A549 (cell line): ENCODE measurements around the gene CEBPZ.

Experiments used
- REST ChIP-seq: fragments of 200-600 bp; sonication (generic); IDR thresholded peaks from 2 replicates; pipeline ENCODE4 v1.6.1; 2016; ENCODE audit warnings: antibody characterized with exemption, mild to moderate bottlenecking, moderate library complexity
- RNF2 ChIP-seq: fragments of 200-600 bp; sonication (generic); IDR thresholded peaks from 2 replicates; pipeline ENCODE4 v1.6.1; 2016; ENCODE audit warnings: low read depth, mild to moderate bottlenecking, antibody characterized with exemption, moderate library complexity, borderline replicate concordance
- SMC3 ChIP-seq: fragments of >200 bp; sonication (Bioruptor Twin); formaldehyde crosslinking; IDR thresholded peaks from 3 replicates; pipeline ENCODE4 v1.6.1; 2018; ENCODE audit warnings: inconsistent platforms

- no peak for TF ChIP-seq RNF2
- TF ChIP-seq SMC3: no peak
- no peak for TF ChIP-seq REST
Measured at GRCh38 chr2:37250869-37251740, 19.7 kb upstream of the CEBPZ start.
